BLaER1 treated with 17β-estradiol and CSF1 and Interleukin-3, amounts not matched to agents 10 nM and 100 nM (cell line): ENCODE results near the gene PINK1.
A peak's percentile ranks its signal among the peaks of the same experiment; 100 is the strongest.

Experiments used
- H3K27ac ChIP-seq, 11 experiments: shearing (Covaris generic); formaldehyde crosslinking; 2 replicates each; pipeline ENCODE4 v1.8.1; 2022
- H3K27me3 ChIP-seq, 11 experiments: shearing (Covaris generic); formaldehyde crosslinking; 2 replicates each; pipeline ENCODE4 v1.8.1; 2022
- H3K36me3 ChIP-seq, 11 experiments: shearing (Covaris generic); formaldehyde crosslinking; 2 replicates each; pipeline ENCODE4 v1.8.1; 2022
- H3K4me1 ChIP-seq, 10 experiments: shearing (Covaris generic); formaldehyde crosslinking; 2 replicates each; pipeline ENCODE4 v1.8.1; 2022
- H3K4me2 ChIP-seq, 11 experiments: shearing (Covaris generic); formaldehyde crosslinking; 2 replicates each; pipeline ENCODE4 v1.8.1; 2022
- H3K4me3 ChIP-seq, 10 experiments: shearing (Covaris generic); formaldehyde crosslinking; 2 replicates each; pipeline ENCODE4 v1.8.1; 2022
- H3K9ac ChIP-seq, 11 experiments: shearing (Covaris generic); formaldehyde crosslinking; 2 replicates each; pipeline ENCODE4 v1.8.1; 2022
- H3K9me3 ChIP-seq, 11 experiments: shearing (Covaris generic); formaldehyde crosslinking; replicated peaks in 1 of 11; 2 replicates each; pipeline ENCODE4 v1.8.1; 2022
- H4K20me1 ChIP-seq, 11 experiments: shearing (Covaris generic); formaldehyde crosslinking; 2 replicates each; pipeline ENCODE4 v1.8.1; 2022
- Cebpa-rat ChIP-seq, 11 experiments: shearing (Covaris generic); IDR thresholded peaks; 2 replicates each; pipeline ENCODE4 v1.8.1; 2022

PINK1 gene

GRCh38 chr1:20593756-20594155, 39.5 kb upstream of the PINK1 start:
- Histone ChIP-seq H3K36me3 (no peaks in the 10 kb centered on the region), H3K4me1 (peaks cover 8 to 55% (median 39%) of the 10 kb centered on the region in 10 experiments), H3K9ac (0 out of 22 replicates have a peak overlapping the region, but pooled peaks of 1 of the 11 experiments have one; percentile 17), H3K9me3 (no peaks in the 10 kb centered on the region), H3K27ac (no peak overlapping the region), H3K4me2 (peak overlapping the region in 1 of 11 experiments; percentile 20; a peak in 3 of 22 replicates), H4K20me1 (no peaks in the 10 kb centered on the region), H3K27me3 (peaks cover 0 to 16% (median 9%) of the 10 kb centered on the region in 11 experiments; a peak in 12 of 22 replicates), H3K4me3 (no peak overlapping the region)
- no peak for TF ChIP-seq Cebpa-rat (IDR thresholded peaks at IDR 0.05)

GRCh38 chr1:20594746-20595145, 38.5 kb upstream of the PINK1 start:
- Histone ChIP-seq H4K20me1 (no peaks in the 10 kb centered on the region), H3K9me3 (no peaks in the 10 kb centered on the region), H3K4me3 (no peak overlapping the region), H3K27me3 (peaks cover 0 to 6% (median 0%) of the 10 kb centered on the region in 11 experiments; a peak in 6 of 22 replicates), H3K4me1 (peaks cover 8 to 45% (median 30%) of the 10 kb centered on the region in 10 experiments), H3K27ac (no peak overlapping the region), H3K9ac (no peak overlapping the region), H3K4me2 (no peak overlapping the region), H3K36me3 (no peaks in the 10 kb centered on the region)
- TF ChIP-seq Cebpa-rat (IDR thresholded peaks at IDR 0.05), result no peak

- peaks cover 8 to 44% (median 23%) of the 10 kb centered on the region in 10 experiments for H3K4me1 ChIP-seq
- no peaks in the 10 kb centered on the region for H3K27me3 ChIP-seq
- H3K9me3 ChIP-seq, result no peaks in the 10 kb centered on the region
- H4K20me1 ChIP-seq, result no peaks in the 10 kb centered on the region
- H3K9ac ChIP-seq, result no peak overlapping the region
- H3K4me2 ChIP-seq, result peak overlapping the region in 3 of 11 experiments; percentile 74 to 91 (median 88); a peak in 6 of 22 replicates
- no peak overlapping the region for H3K4me3 ChIP-seq
- no peaks in the 10 kb centered on the region for H3K36me3 ChIP-seq
- no peak overlapping the region for H3K27ac ChIP-seq
- TF ChIP-seq Cebpa-rat (IDR thresholded peaks at IDR 0.05), result no peak
Observed at GRCh38 chr1:20596106-20596505, 37.2 kb upstream of the PINK1 start.

GRCh38 chr1:20597650-20598049, 35.6 kb upstream of the PINK1 start:
- Histone ChIP-seq H3K4me2 (peak overlapping the region; percentile 28 to 91 (median 71); a peak in 21 of 22 replicates), H4K20me1 (no peaks in the 10 kb centered on the region), H3K36me3 (no peaks in the 10 kb centered on the region), H3K9ac (peak overlapping the region in 1 of 11 experiments; percentile 10; a peak in 2 of 22 replicates), H3K27ac (peak overlapping the region in 5 of 11 experiments; percentile 1 to 47 (median 20); a peak in 6 of 22 replicates), H3K9me3 (no peaks in the 10 kb centered on the region), H3K4me1 (peaks cover 8 to 44% (median 23%) of the 10 kb centered on the region in 10 experiments), H3K4me3 (no peak overlapping the region), H3K27me3 (no peaks in the 10 kb centered on the region)
- no peak for TF ChIP-seq Cebpa-rat (IDR thresholded peaks at IDR 0.05)

- H3K4me2 ChIP-seq, result peak overlapping the region in 2 of 11 experiments; percentile 30 to 35; a peak in 2 of 22 replicates
- peaks cover 0 to 9% (median 0%) of the 10 kb centered on the region in 11 experiments; a peak in 6 of 22 replicates for H3K9me3 ChIP-seq
- no peaks in the 10 kb centered on the region for H4K20me1 ChIP-seq
- no peaks in the 10 kb centered on the region for H3K36me3 ChIP-seq
- no peak overlapping the region for H3K27ac ChIP-seq
- H3K9ac ChIP-seq, result no peak overlapping the region
- H3K4me1 ChIP-seq, result peaks cover 8 to 63% (median 25%) of the 10 kb centered on the region in 10 experiments
- H3K27me3 ChIP-seq, result no peaks in the 10 kb centered on the region
- TF ChIP-seq Cebpa-rat (IDR thresholded peaks at IDR 0.05), result no peak
- H3K4me3 ChIP-seq, result no peak overlapping the region
Observed at GRCh38 chr1:20600156-20600555, 33.1 kb upstream of the PINK1 start.

GRCh38 chr1:20601129-20601825, 32.0 kb upstream of the PINK1 start:
- peaks cover 8 to 59% (median 25%) of the 10 kb centered on the region in 10 experiments for H3K4me1 ChIP-seq
- no peak overlapping the region for H3K9ac ChIP-seq
- H3K4me3 ChIP-seq, result no peak overlapping the region
- no peaks in the 10 kb centered on the region for H4K20me1 ChIP-seq
- H3K27me3 ChIP-seq, result no peaks in the 10 kb centered on the region
- TF ChIP-seq Cebpa-rat (IDR thresholded peaks at IDR 0.05), result no peak
- H3K4me2 ChIP-seq, result peak overlapping the region in 2 of 11 experiments; percentile 30 to 35; a peak in 2 of 22 replicates
- no peaks in the 10 kb centered on the region for H3K36me3 ChIP-seq
- peaks cover 0 to 9% (median 0%) of the 10 kb centered on the region in 11 experiments; a peak in 6 of 22 replicates for H3K9me3 ChIP-seq
- no peak overlapping the region for H3K27ac ChIP-seq

GRCh38 chr1:20602851-20603450, 30.3 kb upstream of the PINK1 start:
- H3K36me3 ChIP-seq, result no peaks in the 10 kb centered on the region
- H3K4me3 ChIP-seq, result no peak overlapping the region
- no peaks in the 10 kb centered on the region; a peak in 1 of 22 replicates for H4K20me1 ChIP-seq
- H3K4me1 ChIP-seq, result peaks cover 0 to 43% (median 11%) of the 10 kb centered on the region in 10 experiments; a peak in 14 of 20 replicates
- no peaks in the 10 kb centered on the region for H3K27me3 ChIP-seq
- no peak overlapping the region for H3K9ac ChIP-seq
- TF ChIP-seq Cebpa-rat (IDR thresholded peaks at IDR 0.05), result no peak
- H3K4me2 ChIP-seq, result peak overlapping the region in 1 of 11 experiments; percentile 6; a peak in 1 of 22 replicates
- peaks cover 0 to 9% (median 0%) of the 10 kb centered on the region in 11 experiments; a peak in 6 of 22 replicates for H3K9me3 ChIP-seq
- no peak overlapping the region for H3K27ac ChIP-seq

GRCh38 chr1:20603504-20604464, 29.5 kb upstream of the PINK1 start:
- TF ChIP-seq Cebpa-rat (IDR thresholded peaks at IDR 0.05), result no peak; a peak in 1 of 22 replicates
- H4K20me1 ChIP-seq, result no peaks in the 10 kb centered on the region; a peak in 1 of 22 replicates
- no peaks in the 10 kb centered on the region for H3K27me3 ChIP-seq
- no peak overlapping the region for H3K4me3 ChIP-seq
- H3K4me1 ChIP-seq, result peaks cover 0 to 35% (median 8%) of the 10 kb centered on the region in 10 experiments; a peak in 11 of 20 replicates
- no peaks in the 10 kb centered on the region for H3K36me3 ChIP-seq
- H3K9me3 ChIP-seq, result peaks cover 0 to 9% (median 0%) of the 10 kb centered on the region in 11 experiments; a peak in 6 of 22 replicates
- H3K9ac ChIP-seq, result no peak overlapping the region
- H3K27ac ChIP-seq, result peak overlapping the region in 3 of 11 experiments; percentile 21 to 53 (median 32); a peak in 3 of 22 replicates
- peak overlapping the region in 5 of 11 experiments; percentile 53 to 77 (median 68); a peak in 9 of 22 replicates for H3K4me2 ChIP-seq
